ENCODE data around the gene TBRG1.

The TBRG1 gene

GRCh38 chr11:124584681-124585372 is 37.8 kb upstream of the TBRG1 start:
- TF ChIP-seq CTCF (IDR thresholded peaks at IDR 0.05; ENCODE audit: insufficient read depth, low read depth, low read length, missing control alignments) = no peak
- no peak for DNase-seq (ENCODE audit: low read depth)
- H3K4me3 ChIP-seq (ENCODE audit: low read length) = no peak overlapping the region

GRCh38 chr11:124586238-124586860 is 36.3 kb upstream of the TBRG1 start:
- no peak overlapping the region for H3K4me3 ChIP-seq (ENCODE audit: low read length)
- DNase-seq (ENCODE audit: low read depth) = peak; percentile 64
- peak; percentile 78 for TF ChIP-seq CTCF (IDR thresholded peaks at IDR 0.05; ENCODE audit: insufficient read depth, low read depth, low read length, missing control alignments)

GRCh38 chr11:124591430-124591829 is 31.2 kb upstream of the TBRG1 start:
- no peak overlapping the region for H3K4me3 ChIP-seq (ENCODE audit: low read length)
- TF ChIP-seq CTCF (IDR thresholded peaks at IDR 0.05; ENCODE audit: insufficient read depth, low read depth, low read length, missing control alignments) = no peak
- DNase-seq (ENCODE audit: low read depth) = no peak

GRCh38 chr11:124592627-124593026 is 30.0 kb upstream of the TBRG1 start:
- no peak for TF ChIP-seq CTCF (IDR thresholded peaks at IDR 0.05; ENCODE audit: insufficient read depth, low read depth, low read length, missing control alignments)
- no peak for DNase-seq (ENCODE audit: low read depth)
- no peak overlapping the region for H3K4me3 ChIP-seq (ENCODE audit: low read length)

GRCh38 chr11:124595302-124595701 is 27.4 kb upstream of the TBRG1 start:
- no peak for DNase-seq (ENCODE audit: low read depth)
- no peak for TF ChIP-seq CTCF (IDR thresholded peaks at IDR 0.05; ENCODE audit: insufficient read depth, low read depth, low read length, missing control alignments)
- H3K4me3 ChIP-seq (ENCODE audit: low read length) = no peak overlapping the region

- TF ChIP-seq CTCF (IDR thresholded peaks at IDR 0.05; ENCODE audit: insufficient read depth, low read depth, low read length, missing control alignments) = no peak
- DNase-seq (ENCODE audit: low read depth) = no peak
- no peak overlapping the region for H3K4me3 ChIP-seq (ENCODE audit: low read length)
Observed at GRCh38 chr11:124597626-124598025, 25.0 kb upstream of the TBRG1 start.
